ENCODE results near the gene RYR3.

RYR3 gene

DNA sequence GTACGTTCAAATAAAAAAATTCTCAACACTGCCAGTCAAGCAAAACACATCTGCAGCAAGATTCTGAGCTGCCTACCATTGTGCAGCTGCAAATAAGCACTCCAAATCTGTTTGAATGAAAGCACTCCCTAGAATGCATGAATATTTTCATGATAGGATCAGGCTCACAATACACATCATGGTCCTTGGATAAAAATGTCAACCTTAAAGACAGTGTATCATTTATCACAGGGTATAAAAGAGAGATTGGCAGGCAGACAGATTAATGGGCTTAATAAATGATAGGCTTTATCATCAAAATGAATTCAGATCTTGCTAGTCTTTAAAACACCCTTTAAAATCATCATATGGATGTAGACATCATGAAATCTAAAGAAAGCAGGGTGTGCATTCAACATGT, 9.2 kb downstream of the RYR3 start:
- no peak for DNase-seq (ENCODE audit: low read depth in 2 of 2)

DNA sequence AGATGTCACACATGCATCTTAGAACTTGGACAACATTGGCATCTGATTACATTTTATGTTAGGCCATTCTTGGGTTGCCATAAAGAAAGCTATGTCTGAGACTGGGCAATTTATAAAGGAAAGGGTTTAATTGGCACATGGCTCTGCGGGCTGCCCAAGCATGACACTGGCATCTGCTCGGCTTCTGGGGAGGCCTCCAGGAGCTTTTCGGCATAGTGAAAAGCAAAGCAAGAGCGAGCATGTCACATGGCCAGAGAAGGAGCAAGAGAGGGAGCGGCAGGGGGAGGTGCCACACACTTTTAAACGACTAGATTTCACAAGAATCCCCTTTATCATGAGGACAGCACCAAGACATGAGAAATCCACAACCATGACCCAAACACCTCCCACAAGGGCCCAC, 11.3 kb downstream of the RYR3 start:
- DNase-seq (ENCODE audit: low read depth in 2 of 2): no peak

DNA sequence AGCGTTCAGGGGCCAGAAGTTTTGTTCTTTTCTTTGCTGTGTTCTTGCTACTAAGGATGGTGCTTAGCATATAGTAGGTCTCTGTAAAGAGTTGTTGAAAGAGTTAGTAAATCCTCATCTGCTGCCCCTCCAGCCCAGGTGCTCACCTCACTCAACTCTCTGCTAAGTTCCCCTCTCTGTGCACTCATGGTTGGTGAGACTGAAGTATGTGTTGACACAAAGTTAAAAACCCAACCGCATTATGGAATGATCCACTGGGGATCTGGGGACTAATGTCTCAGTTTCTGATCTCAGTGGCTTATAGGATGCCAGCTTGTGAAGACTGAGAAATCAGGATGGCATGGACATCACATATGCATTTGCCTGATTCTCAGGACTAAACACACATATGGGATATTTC, 13.8 kb downstream of the RYR3 start:
- DNase-seq (ENCODE audit: low read depth in 2 of 2): no peak

DNA sequence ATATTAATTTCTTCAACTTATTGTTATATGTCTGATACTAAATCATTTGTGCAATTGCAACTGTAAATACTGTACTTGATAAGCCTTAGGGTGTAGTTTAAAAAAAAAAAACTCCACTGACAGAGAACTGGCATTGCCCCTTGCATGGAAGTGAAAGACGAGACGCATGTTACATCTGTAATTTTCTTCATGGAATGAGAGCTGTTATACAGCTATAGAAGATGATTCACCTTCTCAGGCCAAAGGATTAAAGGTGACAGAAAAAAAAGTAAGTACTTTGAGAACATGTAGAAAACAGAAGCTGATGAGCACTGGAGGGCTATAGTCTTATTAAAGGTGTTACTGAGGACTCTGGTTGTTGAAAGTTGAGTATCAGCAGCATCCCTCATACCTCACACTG, 16.1 kb downstream of the RYR3 start:
- DNase-seq (ENCODE audit: low read depth in 2 of 2): no peak

DNA sequence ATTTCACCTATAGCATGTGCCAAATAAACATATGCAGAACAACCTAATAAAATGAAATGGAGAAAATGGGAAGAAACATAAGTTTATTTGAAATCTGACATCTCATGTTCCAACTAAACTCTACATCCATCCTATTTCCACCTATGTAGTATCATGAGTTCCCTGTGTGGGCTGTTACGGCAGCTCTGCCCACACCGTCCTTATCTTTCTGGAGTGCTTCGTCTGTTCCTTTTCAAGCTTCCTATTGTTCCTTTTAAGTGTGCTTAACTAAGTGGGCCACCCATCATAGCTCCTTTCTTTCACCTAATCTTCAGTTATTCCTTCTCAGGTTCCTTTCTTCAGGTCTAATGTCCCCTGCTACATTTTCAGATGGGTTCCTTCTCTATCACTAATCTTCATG, 17.3 kb downstream of the RYR3 start:
- no peak for DNase-seq (ENCODE audit: low read depth in 2 of 2)

DNA sequence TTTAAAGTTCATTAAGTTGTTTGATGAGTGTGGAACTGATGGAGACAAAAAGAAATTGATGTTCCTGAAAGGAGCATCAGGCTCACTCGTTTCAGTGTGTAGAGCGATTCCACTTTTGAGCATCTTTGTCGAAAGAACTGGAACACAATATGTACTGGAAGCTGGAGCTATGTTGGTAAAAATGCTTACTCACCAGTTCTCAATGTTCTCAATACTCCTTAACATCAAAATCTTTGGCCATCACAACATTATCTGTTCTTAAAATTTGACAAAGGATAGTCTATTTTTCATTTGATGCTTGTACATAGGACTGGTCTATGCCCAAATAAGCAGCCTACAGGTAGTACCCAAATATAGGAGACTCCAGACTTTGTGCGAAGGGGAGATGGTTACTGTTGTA, 18.7 kb downstream of the RYR3 start:
- DNase-seq (ENCODE audit: low read depth in 2 of 2): no peak

DNA sequence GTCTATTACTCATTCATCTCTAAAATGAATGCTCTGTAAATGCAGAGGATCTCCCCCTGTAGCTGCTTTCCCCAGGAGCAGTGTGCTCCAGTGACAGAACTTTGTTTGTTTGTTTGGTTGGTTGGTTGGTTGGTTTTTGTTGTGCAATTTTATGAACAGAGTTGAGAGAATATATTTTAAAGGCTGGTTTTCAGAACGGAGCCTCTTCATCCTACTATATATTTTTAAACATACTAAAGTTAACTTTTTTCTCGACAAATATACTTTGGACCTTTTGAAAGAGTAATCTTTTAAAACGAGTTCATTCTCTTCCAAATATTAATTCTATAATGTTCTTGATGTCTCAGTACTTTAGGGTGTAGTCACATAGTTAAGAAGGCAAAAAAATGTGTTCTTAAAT, 20.2 kb downstream of the RYR3 start:
- DNase-seq (ENCODE audit: low read depth in 2 of 2): no peak

DNA sequence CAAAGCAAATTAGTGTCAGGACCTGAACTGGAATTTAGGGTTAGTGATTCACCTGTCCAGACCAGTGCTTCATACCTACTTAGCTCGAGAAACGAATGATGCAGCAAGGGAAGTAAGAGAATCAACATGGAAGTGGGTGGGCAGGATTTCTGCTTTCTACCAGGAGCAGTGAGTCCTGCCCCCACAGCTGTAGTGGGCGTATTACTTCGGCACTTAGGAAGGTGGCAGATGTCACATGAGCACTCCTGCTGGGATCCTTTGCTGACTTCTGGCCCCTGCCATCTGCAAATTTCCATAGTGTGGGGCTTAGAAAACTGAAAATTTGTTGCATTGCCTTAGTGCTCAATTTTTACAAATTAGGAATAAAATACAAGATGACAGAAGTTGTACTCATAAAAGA, 31.2 kb downstream of the RYR3 start:
- DNase-seq (ENCODE audit: low read depth in 2 of 2): no peak

DNA sequence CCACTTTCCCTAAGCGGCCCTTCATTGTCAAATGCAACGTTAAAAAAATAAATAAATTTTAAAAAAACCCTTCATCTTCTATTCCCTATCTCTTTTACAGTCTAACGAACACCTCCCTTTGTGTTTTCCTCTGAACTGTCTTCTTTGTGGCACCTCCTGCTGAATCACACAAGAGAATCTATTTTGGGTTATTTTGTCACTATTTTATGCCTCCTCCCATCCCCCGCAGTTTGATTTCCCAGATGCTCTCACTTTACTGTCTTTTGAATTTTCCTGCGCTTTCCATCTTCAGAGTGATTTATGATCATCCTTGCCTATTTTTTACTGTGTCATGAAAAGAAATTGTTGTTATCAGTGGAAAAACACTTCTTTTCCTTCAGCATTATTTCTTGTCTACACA, 32.5 kb downstream of the RYR3 start:
- no peak for DNase-seq (ENCODE audit: low read depth in 2 of 2)

DNA sequence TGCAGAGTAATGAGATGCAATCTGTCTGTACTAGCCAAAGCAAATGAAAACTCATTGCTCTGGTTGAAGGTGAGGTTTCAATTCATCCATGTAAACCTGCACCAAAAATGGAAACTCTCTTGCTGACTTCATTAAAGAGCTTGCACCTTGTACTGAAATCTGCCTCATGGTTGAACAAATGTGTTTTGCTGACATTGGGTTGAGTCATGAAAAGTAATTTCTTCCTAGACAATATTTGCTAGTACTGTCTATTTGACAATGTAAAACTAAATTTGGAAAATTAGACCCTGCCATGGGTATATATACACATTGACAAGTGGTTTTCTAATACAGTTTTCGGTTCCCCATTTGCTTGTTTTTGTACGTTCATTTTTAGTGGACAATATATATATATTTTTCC, 33.3 kb downstream of the RYR3 start:
- no peak for DNase-seq (ENCODE audit: low read depth in 2 of 2)

DNA sequence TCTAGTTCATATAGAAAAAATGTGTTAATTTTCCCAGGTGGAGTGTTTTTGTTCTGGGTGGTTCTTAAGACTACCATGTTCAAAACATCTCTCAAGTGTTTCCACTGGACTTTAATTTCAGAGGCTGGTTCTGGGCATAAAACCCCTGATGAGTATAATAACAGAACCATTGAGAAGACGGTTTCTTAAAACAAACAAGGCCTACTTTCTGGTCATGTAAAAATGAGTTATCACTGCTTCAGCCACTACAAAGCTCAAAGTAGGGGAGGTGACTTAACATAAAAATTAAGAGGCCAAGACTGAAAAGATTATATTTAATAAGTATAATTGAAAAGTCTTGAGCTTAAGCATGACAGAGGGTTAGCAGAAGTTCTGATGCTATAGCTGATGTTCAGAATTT, 33.8 kb downstream of the RYR3 start:
- no peak for DNase-seq (ENCODE audit: low read depth in 2 of 2)

DNA sequence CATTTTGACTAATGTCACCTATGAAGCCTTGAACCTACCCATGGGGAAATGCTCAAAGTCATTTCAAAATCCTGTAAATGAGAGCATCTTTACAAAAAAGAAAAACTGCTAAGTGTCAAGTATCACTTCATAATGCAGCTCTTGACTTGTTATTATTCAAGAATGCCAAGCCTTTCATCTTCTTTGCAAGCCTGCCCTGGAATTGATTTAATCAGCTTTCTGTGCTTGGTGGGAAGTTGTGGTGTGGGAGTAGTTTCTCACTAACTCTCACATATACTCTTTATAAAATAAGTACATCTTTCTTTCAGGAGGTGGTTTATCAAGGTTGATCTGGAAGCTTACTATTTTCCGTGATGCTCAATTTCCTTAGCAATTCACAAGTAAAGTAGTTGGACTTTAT, 43.6 kb downstream of the RYR3 start:
- no peak for DNase-seq (ENCODE audit: low read depth in 2 of 2)

DNA sequence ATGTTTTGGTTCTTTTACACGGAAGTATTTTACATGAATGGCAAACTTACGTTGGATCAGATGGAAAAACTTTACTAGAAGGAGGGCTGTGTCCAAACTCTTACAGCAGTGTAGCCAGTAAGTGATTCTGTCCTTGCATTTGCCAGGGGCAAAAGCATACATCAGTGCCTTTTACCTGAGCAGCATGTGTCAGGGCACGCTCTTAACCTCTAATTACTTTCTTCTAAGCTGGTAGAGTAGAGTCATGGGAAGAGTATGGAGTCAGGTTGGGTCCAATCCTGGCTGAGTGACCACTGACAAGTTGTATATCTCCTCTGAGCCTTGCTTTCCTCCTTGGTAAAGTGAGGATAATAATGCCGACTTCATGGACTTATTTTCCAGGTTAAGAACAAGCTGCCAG, 47.1 kb downstream of the RYR3 start:
- DNase-seq (ENCODE audit: low read depth in 2 of 2): no peak

DNA sequence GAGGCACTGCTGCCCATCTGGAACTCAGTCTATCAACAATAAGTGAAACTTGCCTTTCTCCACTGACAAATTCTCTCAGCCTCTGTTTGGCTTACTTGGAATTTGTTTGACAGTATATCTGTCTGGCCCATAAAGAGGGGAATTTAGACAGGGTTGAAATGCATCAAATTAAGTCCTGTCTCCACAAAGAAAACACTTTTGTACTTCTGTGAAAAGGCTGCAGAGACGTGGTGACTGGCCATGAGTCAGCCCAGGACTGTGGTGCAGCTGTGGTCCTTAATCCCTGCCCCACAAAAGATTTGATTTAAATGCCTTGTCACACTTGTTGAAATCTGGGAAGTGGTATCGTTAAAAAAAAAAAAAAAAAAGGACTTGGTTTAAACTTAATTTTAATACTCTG, 47.5 kb downstream of the RYR3 start:
- no peak for DNase-seq (ENCODE audit: low read depth in 2 of 2)

DNA sequence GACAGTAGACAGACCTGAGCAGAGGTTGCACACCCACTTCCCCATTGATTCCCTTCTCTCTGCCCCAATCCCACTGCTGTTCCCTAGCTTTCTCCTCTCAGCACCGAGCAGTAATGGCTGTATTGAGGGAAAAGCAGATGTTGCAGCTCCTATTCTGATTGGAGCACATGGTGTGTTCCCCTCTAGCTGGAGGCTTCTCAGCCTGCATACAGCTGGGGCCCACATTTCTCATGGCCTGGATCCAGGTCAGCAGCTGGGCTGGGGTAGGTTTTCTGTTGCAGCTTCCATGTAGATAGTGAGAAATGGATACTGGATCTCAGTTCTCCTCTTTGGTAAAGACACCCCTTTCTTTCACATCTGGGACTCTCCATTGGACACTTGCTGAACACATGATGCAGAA, 50.1 kb downstream of the RYR3 start:
- no peak for DNase-seq (ENCODE audit: low read depth in 2 of 2)

DNA sequence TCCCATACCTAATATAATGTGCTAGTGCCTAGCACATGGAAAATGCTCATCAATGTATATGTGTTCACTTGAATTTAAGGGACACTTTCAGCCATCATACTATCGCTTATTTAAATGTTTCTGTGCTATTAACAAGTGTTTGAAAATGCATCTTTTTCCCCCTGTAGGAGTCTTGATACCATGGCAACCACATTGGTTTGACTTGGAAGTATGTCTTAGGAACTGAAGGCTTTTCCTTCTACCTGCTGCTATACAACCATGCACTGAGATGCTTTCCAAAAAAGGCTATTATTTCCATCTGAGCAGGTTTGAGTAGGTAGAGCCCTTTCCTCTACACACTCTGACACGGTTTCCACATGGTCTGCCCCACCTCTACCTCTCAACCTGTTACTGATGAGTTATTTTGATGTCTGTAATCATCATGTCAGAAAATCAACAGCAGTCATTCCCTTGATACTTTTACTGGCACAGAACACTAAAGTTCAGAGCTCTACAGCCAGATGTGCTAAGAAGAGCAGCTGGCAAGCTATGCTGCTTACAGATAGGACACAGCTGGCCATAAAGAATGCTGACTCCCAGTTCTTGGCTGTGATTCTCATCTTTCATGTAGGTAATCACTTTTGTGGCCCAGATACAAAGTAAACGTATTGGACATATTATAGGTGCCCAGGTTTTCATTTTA, 59.3 kb downstream of the RYR3 start:
- DNase-seq (ENCODE audit: low read depth in 2 of 2): no peak

DNA sequence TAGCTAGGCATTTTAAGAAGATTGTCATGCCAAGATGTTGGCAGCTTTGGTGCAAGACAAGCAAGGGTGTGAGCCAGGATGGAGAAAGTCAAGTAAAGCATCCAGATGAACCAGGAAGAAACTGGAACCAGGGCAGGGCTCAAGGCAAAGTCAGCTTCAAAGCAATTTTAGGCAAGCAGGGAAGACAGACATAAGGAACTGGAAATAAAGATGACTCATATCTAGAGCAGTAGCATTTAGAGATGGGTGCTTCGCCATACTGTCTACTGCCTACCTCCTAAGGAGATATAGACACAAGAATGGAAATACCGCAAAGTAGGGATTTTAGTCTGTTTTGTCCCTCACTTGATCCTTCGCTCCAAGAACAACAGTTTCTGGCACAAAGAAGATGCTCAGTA, 59.9 kb downstream of the RYR3 start:
- DNase-seq (ENCODE audit: low read depth in 2 of 2): no peak

DNA sequence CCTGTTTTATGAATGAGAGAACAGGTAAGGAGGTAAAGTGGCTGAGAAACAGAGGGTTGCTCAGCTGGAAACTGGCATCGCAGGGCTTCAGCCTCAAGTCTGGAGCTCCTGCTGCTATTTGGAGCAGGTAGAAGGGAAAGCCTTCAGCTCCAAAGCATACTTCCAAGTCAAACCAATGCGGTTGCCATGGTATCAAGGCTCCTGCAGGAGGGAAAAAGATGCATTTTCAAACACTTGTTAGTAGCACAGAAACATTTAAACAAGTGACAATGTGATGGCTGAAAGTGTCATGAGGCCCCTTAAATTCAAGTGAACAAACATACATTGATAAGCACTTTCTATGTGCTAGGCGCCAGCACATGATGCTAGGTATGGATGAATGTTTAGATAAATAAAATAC, 60.4 kb downstream of the RYR3 start:
- no peak for DNase-seq (ENCODE audit: low read depth in 2 of 2)

DNA sequence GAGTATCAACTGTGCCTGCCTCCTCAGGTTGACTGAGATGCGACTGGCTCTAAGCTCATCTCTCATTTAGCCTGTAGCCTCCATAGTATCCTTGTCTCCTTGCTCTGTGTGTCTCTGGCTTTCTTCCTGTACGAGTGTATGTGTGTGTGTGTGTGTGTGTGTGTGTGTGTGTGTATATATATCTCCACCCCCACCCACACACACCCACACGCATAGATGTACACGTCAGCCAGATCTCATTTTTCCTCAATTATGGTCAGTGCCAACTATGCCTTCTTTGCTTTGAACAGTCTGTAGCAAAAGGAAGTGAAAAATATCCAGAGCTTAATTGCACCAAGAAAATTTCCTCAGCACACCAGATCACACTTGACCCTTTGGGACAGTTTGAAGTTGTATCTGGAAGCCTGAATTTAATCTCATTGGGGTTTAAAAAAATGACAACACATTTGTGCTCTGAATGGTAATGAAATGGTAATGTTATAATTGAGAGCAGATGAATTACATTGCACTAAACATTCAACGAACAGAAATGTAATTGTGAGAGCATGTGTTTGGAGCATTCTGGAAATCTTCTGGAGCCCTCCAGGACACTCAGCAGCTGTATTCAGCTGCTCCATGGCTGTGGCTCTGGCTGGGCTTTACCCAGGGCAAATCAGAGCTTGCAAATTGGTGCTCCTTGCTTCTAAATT, 63.6 kb downstream of the RYR3 start:
- DNase-seq (ENCODE audit: low read depth in 2 of 2): no peak

DNA sequence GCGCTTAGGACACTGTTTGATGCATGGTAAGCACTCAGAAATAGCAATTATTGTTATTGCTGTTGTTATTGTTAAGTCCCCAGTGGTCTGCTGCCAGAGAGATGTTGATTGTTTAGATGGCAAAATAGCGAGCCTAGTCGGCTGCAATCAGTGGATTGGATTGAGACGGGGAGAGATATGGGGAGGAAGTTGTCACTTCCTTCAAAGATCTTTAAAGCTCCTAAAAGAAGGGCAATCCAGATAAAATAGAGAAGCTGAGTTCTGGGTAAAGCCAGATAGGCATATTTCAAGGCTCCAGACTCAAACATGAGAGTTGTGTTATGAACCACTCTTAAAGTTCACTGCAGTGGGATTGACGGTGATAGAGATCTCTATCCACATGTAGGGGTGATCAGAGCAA, 64.5 kb downstream of the RYR3 start:
- DNase-seq (ENCODE audit: low read depth in 2 of 2): no peak

DNA sequence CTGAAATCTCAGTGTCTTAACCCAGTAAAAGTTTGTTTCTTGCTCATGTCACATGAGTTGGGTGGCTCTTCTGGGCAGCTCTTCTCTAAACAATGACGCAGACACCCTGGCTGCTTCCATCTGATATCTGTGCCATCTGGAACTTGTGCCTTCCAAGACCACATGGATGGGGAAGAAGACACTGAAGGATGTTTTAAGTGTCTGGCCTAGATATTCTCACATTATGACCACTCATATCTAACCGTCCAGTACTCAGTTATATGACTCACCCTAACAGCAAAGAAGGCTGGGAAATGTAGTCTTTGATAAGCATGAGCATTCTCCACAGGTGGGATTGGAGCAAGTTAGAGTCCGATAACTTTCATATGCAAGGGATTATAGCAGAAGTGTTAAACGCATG, 66.4 kb downstream of the RYR3 start:
- DNase-seq (ENCODE audit: low read depth in 2 of 2): no peak

DNA sequence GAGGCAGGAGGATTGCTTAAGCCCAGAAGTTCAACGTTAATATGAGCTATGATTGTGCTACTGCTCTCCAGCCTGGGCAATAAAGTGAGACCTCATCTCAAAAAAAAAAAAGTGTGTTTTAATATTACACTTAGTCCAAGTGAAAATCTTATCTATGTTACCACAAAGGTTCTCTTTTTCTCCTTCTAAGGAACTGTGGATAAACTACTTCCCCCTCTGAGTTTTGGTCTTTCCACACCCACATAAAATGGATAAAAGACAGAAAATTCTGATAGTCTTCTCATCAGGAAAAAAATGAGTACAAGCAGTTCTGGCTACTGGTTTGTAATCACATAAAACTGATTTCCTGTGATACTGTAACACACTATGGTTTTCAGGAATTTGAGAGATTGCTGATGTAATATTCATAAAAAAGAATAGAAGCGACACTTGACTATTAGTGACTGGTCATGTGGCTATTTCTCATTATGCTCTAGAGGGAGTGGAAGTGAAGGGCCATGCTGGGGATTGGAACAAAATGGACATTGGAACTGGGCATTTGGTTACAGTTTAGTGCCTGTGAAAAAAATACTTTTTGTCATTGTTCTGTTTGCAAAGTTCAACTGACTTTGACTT, 68.2 kb downstream of the RYR3 start:
- no peak for DNase-seq (ENCODE audit: low read depth in 2 of 2)

DNA sequence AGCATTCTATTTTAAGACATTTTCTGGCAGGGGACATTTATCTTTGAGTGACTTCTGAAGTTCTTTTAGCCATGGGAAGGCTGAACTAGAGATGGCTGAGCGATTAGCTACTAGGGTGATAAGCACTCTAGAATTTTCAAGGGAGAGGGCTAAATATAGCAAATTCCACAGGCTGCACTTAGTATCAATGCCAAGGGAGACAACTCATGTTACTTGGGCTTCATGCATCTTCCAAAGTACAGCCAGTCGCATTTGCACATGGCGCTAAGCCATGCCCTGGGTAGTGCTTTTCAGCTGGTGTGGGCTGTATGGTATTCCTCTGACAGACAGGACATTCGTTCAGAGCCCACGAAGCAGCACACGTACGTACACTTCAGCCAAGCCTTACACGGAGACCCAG, 69.6 kb downstream of the RYR3 start:
- no peak for DNase-seq (ENCODE audit: low read depth in 2 of 2)

DNA sequence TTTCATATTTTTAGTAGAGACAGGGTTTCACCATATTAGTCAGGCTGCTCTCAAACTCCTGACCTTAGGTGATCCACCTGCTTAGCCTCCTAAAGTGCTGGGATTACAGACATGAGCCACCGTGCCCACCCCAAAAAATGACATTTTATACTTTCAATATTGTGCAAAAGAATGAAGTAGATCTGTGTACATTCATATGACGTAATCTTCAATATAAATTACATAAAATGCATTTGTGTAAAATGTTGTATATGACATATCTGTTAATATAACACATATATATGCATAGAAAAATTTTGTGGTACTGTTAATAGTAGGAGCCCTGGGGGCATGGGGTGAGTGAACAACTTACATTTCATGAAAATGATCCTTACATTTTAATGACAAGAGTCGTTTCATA, 71.7 kb downstream of the RYR3 start:
- no peak for DNase-seq (ENCODE audit: low read depth in 2 of 2)
